Melanocyte of skin (primary cell): ENCODE measurements around the gene TRIM16. TPM values are rescaled to one million over a fixed set of nuclear protein-coding genes. Genes with fewer than 3 reads are reported as not detected.

Experiments
- small RNA-seq, 2 donors: library from RNA; depleted of rRNA; stranded (forward); fragments of <200 nt; gene quantifications; one replicate each; pipeline ENCODE3, GENCODE V24; 2012
- total RNA-seq, 2 donors: library from RNA; depleted of rRNA; stranded (reverse); fragments of >200 nt; gene quantifications; 2 replicates each; pipeline ENCODE4 v1.2.3, GENCODE V29; 2012

TRIM16 gene
- total RNA-seq, result 10 to 100 TPM; 35.4 to 45.0 TPM

DNA sequence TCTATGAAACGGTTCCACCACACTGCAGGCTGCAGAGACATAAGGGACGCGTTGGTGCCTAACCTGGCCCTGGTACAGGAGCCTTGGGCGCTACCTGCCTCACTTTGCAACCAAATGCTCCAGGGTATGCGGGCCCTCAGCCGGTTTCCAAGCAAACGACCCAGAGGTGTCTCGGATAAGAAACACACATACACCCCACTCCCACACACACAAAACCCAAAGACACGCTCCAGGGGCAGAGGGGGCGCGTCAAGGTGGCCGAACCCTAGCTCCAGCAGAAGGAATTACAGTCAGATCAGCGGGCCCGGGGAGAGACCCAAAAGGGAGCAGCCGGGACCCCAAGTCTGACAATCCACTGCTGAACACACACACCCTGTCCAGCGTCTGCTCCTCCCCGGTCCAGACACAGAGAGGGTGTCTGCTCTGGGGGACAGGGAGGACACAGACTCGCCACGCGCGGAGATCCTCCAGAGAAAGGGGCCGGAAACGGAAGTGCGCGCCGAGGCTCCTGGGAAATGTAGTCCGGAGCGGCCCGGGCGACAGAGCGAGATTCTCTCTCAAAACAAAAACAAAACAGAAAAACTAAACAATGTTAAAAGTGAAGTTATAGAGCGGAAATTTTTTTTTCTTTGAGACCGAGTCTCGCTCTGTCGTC lies at the start of gene TRIM16:
TSS of gene TRIM16 (minus strand) at position 488 of the 655 bp plus-strand sequence. CDS start 32,702 bp downstream, outside the sequence.

DNA sequence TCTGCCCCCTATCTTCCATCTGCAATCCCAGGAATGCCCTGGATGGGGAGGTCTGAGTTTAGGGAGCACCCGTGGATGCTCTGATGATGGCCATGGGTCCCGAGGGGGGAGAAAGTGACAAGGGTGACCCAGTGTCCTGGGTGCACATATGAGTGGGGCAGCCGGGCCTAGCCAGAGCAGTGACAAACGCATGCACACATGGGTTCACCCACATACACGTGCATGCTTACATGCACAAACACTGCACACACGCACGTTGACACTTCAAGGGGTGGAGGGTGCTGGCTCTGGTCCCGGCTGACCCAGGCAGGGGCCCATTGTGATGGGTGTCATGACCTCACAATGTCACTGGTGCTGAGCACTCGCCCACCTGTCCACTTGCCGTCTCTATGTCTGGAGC lies 47.8 kb upstream of the TRIM16 start, which contains the start of gene TBC1D26:
TSS of gene TBC1D26 (plus strand) at position 384 of the 400 bp plus-strand sequence. CDS start 3,066 bp downstream, outside the sequence.

DNA sequence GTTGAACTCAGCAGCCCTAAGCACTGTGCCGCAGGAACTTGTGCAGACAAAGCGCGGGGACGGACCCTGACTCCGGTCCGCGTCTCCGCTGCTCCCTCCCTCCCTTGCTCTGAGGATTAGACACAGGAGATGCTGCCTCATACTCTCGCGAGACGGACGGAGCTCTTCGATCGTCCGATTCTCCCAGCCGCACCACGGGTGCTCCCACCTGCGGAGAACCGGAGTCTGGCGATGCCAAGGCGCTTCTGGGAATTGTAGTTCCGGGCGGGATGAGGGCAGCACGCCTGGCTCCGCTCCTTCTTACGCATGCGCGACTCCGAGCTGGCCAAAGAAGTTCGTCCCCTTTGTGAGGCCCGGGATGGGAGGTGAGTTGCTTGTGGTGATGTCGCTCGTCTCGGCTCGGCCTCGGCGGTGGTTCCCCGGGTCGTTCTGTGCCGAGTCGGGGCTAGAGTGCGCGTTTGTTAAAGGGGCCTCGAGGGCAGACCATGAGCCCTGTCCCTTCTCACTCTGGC lies 15.4 kb upstream of the TRIM16 start, which contains the start of gene ZNF286A:
TSS of gene ZNF286A (plus strand) at position 340 of the 512 bp plus-strand sequence. CDS start 578 bp downstream, outside the sequence.

DNA sequence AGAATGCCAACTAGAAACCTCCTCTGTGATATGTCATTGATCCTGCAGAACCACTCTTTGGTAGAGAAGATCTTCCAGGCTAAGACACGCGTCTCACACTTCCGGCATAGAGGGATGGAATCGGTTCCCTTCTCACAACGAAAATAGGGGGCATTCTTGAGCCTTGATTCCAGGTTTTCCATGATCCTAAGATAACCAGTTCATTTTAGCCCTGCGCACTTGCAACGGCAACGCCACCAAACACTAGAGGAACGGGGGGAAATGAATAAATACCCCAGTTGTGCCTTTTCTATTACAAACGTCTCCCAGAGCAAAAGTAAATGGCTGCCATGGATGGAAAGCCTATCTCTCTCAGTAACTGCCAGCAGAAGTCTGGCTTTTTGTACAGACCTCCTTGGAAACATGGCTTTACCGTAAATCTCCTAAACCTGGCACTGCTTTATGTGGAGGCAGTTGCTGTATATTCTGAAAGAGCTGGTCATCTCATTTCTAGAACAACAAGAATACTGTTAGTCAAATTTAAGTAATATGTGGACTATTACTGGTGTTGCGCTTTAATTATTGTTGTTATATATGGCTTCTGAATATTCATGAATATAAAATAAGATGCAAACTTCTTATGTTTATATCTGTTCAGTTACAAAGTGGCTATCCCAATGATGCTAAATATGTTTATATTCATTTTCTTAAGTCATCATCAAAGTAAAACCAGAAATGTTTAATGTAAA lies 64.6 kb downstream of the TRIM16 start, which contains the start of gene FBXW10B:
TSS of gene FBXW10B (minus strand) at position 374 of the 728 bp plus-strand sequence. CDS start at position 182, 192 bp downstream.

Small RNA genes within 50 kb of the gene (small RNA-seq; reads per million reads assigned to genes)
- 0 reads per million in 2 donors for gene AC005838.1
- gene ZNF29P, result 0 reads per million in 2 donors

Other genes with a start within 250 kb of the TRIM16 start
- gene CDRT4, start 216.7 kb downstream of the TRIM16 start, total RNA-seq, result under 1 TPM in 1 of 2 donors, not detected in 1; 0.67 TPM
- gene TVP23C, start 120.8 kb downstream of the TRIM16 start, total RNA-seq, result 1 to 10 TPM; 3.4 to 8.0 TPM
- under 1 TPM; 0.33 to 0.69 TPM for gene FBXW10B, start 64.6 kb downstream of the TRIM16 start, total RNA-seq
- 10 to 100 TPM; 23.6 to 28.2 TPM for gene ZNF286A, start 15.4 kb upstream of the TRIM16 start, total RNA-seq
- under 1 TPM; 0.33 to 0.34 TPM for gene TBC1D26, start 48.0 kb upstream of the TRIM16 start, total RNA-seq